ENCODE data around the gene MRPS6.

The MRPS6 gene

DNA sequence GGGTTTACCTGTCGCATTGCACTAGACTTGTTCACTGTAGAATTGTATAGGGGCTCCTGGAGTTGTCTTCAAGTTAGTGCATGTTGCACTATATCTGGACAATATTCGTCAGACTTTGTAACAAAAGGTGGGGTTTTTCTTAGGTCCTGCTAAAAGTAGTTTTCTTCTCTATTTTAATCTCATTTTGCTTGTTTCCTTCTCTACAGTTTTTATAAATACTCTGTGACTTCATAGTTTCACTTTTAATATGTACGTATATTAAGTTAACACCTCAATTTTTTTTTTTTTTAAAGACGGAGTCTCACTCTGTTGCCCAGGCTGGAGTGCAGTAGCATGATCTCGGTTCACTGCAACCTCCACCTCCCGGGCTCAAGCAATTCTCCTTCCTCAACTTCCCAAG is 26.5 kb upstream of the MRPS6 start:
- TF ChIP-seq CTCF (conservative IDR thresholded peaks at IDR 0.05; ENCODE audit: low read depth, low read length) = no peak
- H3K4me3 ChIP-seq (ENCODE audit: low read depth, low read length) = no peak overlapping the region
- no peak for DNase-seq (ENCODE audit: low read depth)

- no peak for DNase-seq (ENCODE audit: low read depth)
- TF ChIP-seq CTCF (conservative IDR thresholded peaks at IDR 0.05; ENCODE audit: low read depth, low read length) = no peak
- H3K4me3 ChIP-seq (ENCODE audit: low read depth, low read length) = no peak overlapping the region
These were observed 25.5 kb upstream of the MRPS6 start for GRCh38 chr21:34047835-34048234.

DNA sequence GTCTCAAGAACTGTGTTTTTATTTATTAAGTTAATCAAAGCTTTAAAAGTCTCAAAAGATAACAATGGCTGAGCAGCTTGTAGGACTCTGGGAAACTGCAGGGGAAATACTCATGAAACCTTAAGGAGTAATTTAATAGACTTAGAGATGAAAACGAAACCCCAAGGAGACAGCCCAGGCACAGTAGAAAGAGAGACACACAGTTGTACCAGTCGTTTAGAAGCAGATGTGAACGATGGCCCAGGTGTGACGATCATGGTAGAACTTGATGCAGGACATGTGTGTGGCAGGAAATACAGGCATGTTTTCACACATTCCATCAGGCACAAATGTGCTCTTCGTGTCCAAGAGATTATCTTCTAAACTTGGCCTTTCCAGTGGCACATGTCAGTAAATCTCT is 21.2 kb upstream of the MRPS6 start:
- no peak for TF ChIP-seq CTCF (conservative IDR thresholded peaks at IDR 0.05; ENCODE audit: low read depth, low read length)
- H3K4me3 ChIP-seq (ENCODE audit: low read depth, low read length) = no peak overlapping the region
- DNase-seq (ENCODE audit: low read depth) = no peak

GRCh38 chr21:34054259-34054658 is 19.1 kb upstream of the MRPS6 start:
- no peak for DNase-seq (ENCODE audit: low read depth)
- H3K4me3 ChIP-seq (ENCODE audit: low read depth, low read length) = no peak overlapping the region
- TF ChIP-seq CTCF (conservative IDR thresholded peaks at IDR 0.05; ENCODE audit: low read depth, low read length) = no peak

- TF ChIP-seq CTCF (conservative IDR thresholded peaks at IDR 0.05; ENCODE audit: low read depth, low read length) = no peak
- no peak overlapping the region for H3K4me3 ChIP-seq (ENCODE audit: low read depth, low read length)
- DNase-seq (ENCODE audit: low read depth) = no peak
These were observed 17.8 kb upstream of the MRPS6 start for GRCh38 chr21:34055615-34056014.

GRCh38 chr21:34061983-34062382 is 11.4 kb upstream of the MRPS6 start:
- DNase-seq (ENCODE audit: low read depth) = no peak
- no peak overlapping the region for H3K4me3 ChIP-seq (ENCODE audit: low read depth, low read length)
- TF ChIP-seq CTCF (conservative IDR thresholded peaks at IDR 0.05; ENCODE audit: low read depth, low read length) = no peak

DNA sequence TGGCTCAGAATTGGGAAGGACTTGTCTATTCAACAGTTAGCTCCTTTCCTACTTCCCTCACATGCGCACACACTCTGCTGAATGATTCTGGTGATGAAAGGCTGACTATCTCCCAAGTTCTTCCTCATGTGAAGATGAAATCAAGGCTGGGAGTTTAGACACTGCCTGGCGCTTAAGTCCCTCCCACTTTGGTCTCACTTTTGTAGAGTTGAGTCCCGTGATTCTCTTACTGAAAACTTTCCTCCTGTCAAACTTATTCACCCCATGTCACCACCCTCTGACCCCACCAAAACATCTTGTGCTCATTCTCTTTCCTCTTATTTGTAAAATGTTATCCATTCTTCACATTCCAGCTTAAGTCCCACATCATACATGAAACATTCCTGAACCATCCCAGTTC is 8.4 kb upstream of the MRPS6 start:
- TF ChIP-seq CTCF (conservative IDR thresholded peaks at IDR 0.05; ENCODE audit: low read depth, low read length) = no peak
- H3K4me3 ChIP-seq (ENCODE audit: low read depth, low read length) = no peak overlapping the region
- no peak for DNase-seq (ENCODE audit: low read depth)

All from choroid plexus epithelial cell (primary cell).